ENCODE results near the gene FOSL1.

GRCh38 chr11:65897020-65897471, 3.1 kb downstream of the FOSL1 start:
- TF ChIP-seq CTCF (IDR thresholded peaks at IDR 0.05) (no peak), POLR2A (IDR thresholded peaks at IDR 0.05) (no peak)

Data from heart left ventricle (tissue), 13 donors.